Ishikawa (cell line): ENCODE results near the gene MTSS2.

Experiments
- CEBPB ChIP-seq: IDR thresholded peaks from 2 replicates; pipeline ENCODE4 v1.6.1; 2012
- EGR1 ChIP-seq: IDR thresholded peaks from 2 replicates; pipeline ENCODE4 v1.6.1; 2012
- EP300 ChIP-seq: IDR thresholded peaks from 2 replicates; pipeline ENCODE4 v1.6.1; 2012; ENCODE audit warnings: borderline replicate concordance
- NFIC ChIP-seq: IDR thresholded peaks from 2 replicates; pipeline ENCODE4 v1.6.1; 2012
- RAD21 ChIP-seq: IDR thresholded peaks from 2 replicates; pipeline ENCODE4 v1.6.1; 2012; ENCODE audit warnings: low read depth
- REST ChIP-seq: IDR thresholded peaks from 2 replicates; pipeline ENCODE4 v1.6.1; 2012; ENCODE audit warnings: low read depth, mild to moderate bottlenecking
- TAF1 ChIP-seq: IDR thresholded peaks from 2 replicates; pipeline ENCODE4 v1.6.1; 2012; ENCODE audit warnings: low read depth, mild to moderate bottlenecking
- TCF12 ChIP-seq: IDR thresholded peaks from 2 replicates; pipeline ENCODE4 v1.6.1; 2012; ENCODE audit warnings: low read depth
- TEAD4 ChIP-seq: IDR thresholded peaks from 2 replicates; pipeline ENCODE4 v1.6.1; 2012
- YY1 ChIP-seq: IDR thresholded peaks from 2 replicates; pipeline ENCODE4 v1.6.1; 2012; ENCODE audit warnings: low read depth

GRCh38 chr16:70650216-70650615 lies 35.6 kb downstream of the MTSS2 start:
- TF ChIP-seq RAD21 (no peak), REST (no peak), NFIC (no peak), YY1 (no peak), TAF1 (no peak), EP300 (no peak), EGR1 (no peak), TCF12 (no peak), CEBPB (no peak), TEAD4 (no peak)
